Measurements from ENCODE around the gene NEDD4. TPM values are rescaled to one million over a fixed set of nuclear protein-coding genes. Genes with fewer than 3 reads are reported as not detected.

Gene NEDD4
- total and polyA plus RNA-seq, 2 of the 4 experiments (the other 2 are of a cell fraction), result 27.4 to 80.7 TPM

DNA sequence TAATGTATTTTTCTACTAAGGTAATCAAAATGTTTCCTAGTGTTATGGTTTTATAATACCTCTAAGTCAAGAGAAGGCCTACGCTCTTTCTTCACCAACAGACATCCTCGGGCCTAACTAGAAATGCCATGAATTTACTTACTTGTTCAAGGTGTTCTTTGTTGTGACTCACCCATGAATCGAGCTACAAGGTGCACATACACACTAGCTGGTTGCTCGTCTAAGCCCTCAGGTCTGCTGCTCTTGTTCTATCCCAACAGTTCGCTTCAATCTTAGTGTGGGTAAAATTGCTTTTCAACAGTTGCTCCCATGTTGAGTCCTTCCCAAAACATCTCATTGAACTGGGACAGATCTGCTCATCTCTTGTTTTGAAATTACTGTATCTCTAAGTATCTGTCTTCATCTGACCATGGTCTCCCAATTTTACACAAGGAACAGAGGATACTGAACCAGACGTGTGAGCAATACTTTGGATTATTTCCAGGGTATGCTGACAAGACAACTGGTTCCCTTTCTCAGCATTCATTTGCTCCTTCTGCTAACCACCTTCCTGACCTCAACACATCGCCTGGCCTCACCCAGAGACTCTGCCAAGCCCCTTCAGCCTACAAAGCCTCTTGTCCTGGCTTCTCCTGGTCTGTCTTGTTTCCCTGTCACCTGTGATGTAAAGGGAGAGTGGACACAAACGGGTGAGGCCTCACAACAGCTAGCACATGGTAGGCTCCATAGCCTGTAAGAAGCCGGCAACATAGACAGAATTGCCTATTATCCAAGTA lies 84.2 kb downstream of the NEDD4 start:
- peaks cover 11% of the 10 kb centered on the region for H3K9me1 ChIP-seq (ENCODE audit: insufficient read depth, low read length)
- H2BK20ac ChIP-seq (ENCODE audit: low read depth, low read length), result peak overlapping the region; percentile 93
- peak overlapping the region; percentile 3 for H2AFZ ChIP-seq (replicated peaks; ENCODE audit: low read length, poor library complexity)
- H3K56ac ChIP-seq (ENCODE audit: extremely low read depth, insufficient read depth, low read length), result 0 out of 2 replicates have a peak overlapping the region, but pooled peaks have one; percentile 13
- no peaks in the 10 kb centered on the region for H4K20me1 ChIP-seq (ENCODE audit: insufficient read depth, low read length)
- peak overlapping the region; percentile 90 for H4K5ac ChIP-seq (ENCODE audit: low read depth, low read length)
- ChIA-PET POLR2A (ENCODE audit: unreplicated experiment) (interaction anchor here (1.1 kb wide), 1 partner anchor 9 kb away, joined by 3 read pairs; no protein-coding TSS in a partner anchor), CTCF (no interaction called here)
- dilution Hi-C loops (cut with HindIII; ENCODE audit: low sequenced_read_pairs, unreplicated experiment) (no loop called here), in situ Hi-C loops (cut with MboI; ENCODE audit: low sequenced_read_pairs) (no loop called here), intact Hi-C loops (cut with micrococcal nuclease) (no loop called here)
- H3K18ac ChIP-seq (ENCODE audit: low read depth, low read length), result peak overlapping the region; percentile 22; the same call in 1 of the 2 replicates
- H3K4me2 ChIP-seq (ENCODE audit: low read depth, low read length), result peak overlapping the region; percentile 10; the same call in 1 of the 2 replicates
- peak overlapping the region; percentile 90 for H2AK5ac ChIP-seq (ENCODE audit: low read depth, low read length)
- H3K23ac ChIP-seq (ENCODE audit: low read depth, low read length), result peak overlapping the region; percentile 61
- H4K8ac ChIP-seq (ENCODE audit: low read depth in 2 of 2, low read length in 2 of 2), result peak overlapping the region; percentile 54 to 57
- H3K4me1 ChIP-seq (ENCODE audit: control insufficient read depth, insufficient read depth, low read length), result peaks cover 21% of the 10 kb centered on the region
- no TSS peak for BruUV-seq (replicated peaks)
- H4K91ac ChIP-seq (ENCODE audit: insufficient read depth, low read depth, low read length), result peak overlapping the region; percentile 91
- H2BK15ac ChIP-seq (ENCODE audit: low read depth, low read length), result peak overlapping the region; percentile 93
- peak overlapping the region; percentile 80 for H3K27ac ChIP-seq (ENCODE audit: insufficient read depth, low read length)
- H3K36me3 ChIP-seq (ENCODE audit: control insufficient read depth, insufficient read depth, low read length), result no peaks in the 10 kb centered on the region; the same call in 1 of the 2 replicates
- DNase-seq, result peak; percentile 70
- peaks cover 13 to 35% of the 10 kb centered on the region in 2 experiments for H3K79me1 ChIP-seq (ENCODE audit: low read depth in 1 of 2, low read length in 2 of 2)
- TF ChIP-seq CEBPB (IDR thresholded peaks at IDR 0.05; ENCODE audit: low read depth, low read length) (0 out of 2 replicates have a peak, but pooled peaks have one; percentile 5), MAZ (IDR thresholded peaks at IDR 0.05; ENCODE audit: borderline replicate concordance, low read depth, low read length) (no peak)
- 100% methylated on average over 1 of the region's 9 CpGs; no CpG with 5 or more reads in 1 of the 2 experiments for WGBS, 2 experiments (ENCODE audit: extremely low coverage in 2 of 2, insufficient read length in 1 of 2)
- H3K9me3 ChIP-seq (ENCODE audit: control insufficient read depth, insufficient read depth, low read length), result no peaks in the 10 kb centered on the region
- peak overlapping the region; percentile 73 for H2AK9ac ChIP-seq (replicated peaks; ENCODE audit: low read depth, low read length, poor library complexity)
- 0 out of 2 replicates have a peak overlapping the region, but pooled peaks have one; percentile 22 for H3K9ac ChIP-seq (ENCODE audit: low read depth, low read length)
- ATAC-seq (ENCODE audit: low read depth), result no peak
- peak overlapping the region; percentile 99 for H2BK5ac ChIP-seq (ENCODE audit: low read depth, low read length, poor library complexity, severe bottlenecking)
- no peaks in the 10 kb centered on the region for H3K27me3 ChIP-seq (ENCODE audit: control insufficient read depth, insufficient read depth, low read length)
- H3K4ac ChIP-seq (ENCODE audit: low read depth, low read length), result peak overlapping the region; percentile 91
- H2BK120ac ChIP-seq (ENCODE audit: low read depth, low read length), result peak overlapping the region; percentile 91
- H3K4me3 ChIP-seq (ENCODE audit: insufficient read depth, low read depth, low read length), result no peak overlapping the region
- peak overlapping the region; percentile 55 for H3K14ac ChIP-seq (replicated peaks; ENCODE audit: low read depth, low read length)

Data from IMR-90 (cell line).